GM19025 (cell line): ENCODE measurements around the gene PGAM2.

Experiments used
- ATAC-seq: cut with Tn5 transposase; IDR thresholded peaks from one replicate; pipeline ENCODE4 v1.9.1; 2021; ENCODE audit warnings: mild to moderate bottlenecking, low read depth, moderate library complexity; ENCODE audit not compliant: unreplicated experiment

Gene PGAM2

DNA sequence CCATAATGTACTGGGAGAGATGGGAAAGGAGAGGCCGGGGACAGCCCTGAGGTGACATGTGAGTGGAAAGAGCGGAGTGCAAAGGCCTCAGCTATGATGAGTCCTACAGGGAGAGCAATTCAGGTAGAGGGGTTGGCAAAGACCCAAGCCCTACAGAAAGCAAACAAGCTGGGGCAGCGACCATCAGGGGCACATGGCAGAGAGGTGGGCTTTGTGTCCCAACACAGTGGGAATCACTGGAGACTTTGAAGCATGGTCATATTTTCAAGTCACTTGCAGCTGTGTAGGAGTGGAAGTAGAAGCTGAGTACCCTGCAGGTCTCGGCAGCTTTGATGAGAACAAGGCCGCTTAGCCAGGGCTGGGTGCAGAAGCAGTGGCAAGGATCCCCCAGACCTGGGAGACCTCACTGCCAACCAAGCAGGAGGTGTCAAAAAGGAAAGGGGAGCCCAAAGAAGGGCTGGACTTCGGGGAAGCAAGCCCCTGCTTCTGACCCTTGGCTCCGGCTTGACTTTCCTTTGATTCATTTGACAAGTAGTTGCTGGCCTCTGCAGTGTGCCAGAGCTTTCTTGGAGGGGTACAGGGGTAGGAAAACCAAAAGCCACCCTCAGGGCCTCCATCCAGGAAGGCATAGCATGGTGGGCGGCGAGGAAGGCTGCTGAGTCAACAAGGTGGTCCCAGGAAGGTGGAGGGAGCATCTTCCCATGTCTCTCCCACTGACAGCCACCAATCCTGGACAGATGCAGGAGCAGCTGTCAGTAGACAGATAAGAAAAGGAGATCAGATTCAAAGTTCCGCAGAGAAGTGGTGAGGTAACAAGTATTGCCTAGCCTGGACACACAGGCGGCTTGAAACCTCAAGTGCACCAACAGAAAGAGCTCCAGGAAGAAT lies 1.9 kb upstream of the PGAM2 start:
- ATAC-seq, result no peak

DNA sequence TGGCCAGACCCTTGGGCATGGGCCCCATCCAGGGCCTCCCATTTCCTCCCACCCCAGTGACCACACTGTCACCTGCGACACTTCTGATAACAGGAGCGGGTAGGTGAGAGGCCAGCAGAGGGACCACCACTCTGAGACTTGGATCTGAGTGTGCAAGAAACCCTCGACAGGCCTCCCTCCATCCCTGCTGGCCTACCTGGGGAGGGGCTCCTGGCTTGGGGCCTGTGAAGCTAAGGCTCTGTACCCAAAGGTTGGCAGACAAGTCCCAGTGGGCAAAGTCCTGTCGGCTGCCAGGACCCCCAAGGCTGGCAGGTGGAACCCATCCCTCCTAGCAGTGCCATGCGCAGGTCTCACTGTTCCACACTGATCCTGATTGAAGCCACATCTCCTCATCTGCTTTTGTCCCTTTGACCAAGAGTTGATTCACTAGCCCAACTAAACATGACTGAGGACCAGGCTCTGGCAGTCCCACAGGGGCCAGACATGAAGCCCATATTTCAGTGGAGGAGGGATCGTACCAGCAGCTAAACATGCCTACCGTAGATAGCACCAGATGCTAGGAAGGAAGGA lies 1.2 kb upstream of the PGAM2 start:
- no peak for ATAC-seq

DNA sequence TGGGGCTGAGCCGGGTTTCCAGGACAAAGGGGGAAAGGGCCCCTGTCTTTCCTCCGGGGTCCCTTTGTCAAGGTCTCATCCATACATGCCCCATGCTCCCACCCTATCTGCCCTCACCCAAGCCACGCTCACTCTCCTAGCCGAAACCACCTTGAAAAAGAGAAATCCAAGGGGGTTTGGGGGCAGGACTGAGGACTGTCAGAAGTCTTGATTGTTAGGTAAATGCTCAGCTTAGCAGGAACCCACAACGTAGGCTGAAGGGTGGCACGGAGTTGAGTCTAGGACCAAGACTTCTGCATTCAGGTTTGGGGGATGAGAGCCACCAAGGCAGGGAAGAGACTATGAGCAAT lies 719 bp upstream of the PGAM2 start:
- ATAC-seq, result no peak

DNA sequence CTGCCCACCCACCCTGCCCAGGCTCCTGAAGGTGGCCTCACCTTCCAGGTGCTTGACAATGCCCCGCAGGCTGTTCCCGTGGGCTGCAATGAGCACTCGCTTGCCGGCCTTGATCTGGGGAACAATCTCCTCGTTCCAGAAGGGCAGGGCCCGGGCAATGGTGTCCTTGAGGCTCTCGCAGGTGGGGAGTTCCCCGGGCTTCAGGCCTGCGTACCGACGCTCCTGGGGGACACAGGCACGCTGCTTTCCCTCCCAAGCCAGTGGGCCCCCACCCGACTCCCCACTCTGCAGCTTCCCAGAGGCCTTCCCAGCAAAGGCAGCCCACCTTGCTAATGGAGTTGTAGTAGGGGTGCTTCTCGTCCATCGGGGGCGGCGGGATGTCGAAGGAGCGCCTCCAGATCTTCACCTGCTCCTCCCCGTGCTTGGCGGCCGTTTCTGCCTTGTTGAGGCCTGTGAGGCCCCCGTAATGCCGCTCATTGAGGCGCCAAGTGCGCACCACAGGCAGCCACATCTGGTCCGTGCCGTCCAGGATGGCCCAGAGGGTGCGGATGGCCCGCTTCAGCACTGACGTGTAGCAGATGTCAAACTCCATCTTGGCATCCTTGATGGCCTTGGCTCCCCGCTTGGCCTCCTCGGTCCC lies 456 bp downstream of the PGAM2 start:
- no peak for ATAC-seq

DNA sequence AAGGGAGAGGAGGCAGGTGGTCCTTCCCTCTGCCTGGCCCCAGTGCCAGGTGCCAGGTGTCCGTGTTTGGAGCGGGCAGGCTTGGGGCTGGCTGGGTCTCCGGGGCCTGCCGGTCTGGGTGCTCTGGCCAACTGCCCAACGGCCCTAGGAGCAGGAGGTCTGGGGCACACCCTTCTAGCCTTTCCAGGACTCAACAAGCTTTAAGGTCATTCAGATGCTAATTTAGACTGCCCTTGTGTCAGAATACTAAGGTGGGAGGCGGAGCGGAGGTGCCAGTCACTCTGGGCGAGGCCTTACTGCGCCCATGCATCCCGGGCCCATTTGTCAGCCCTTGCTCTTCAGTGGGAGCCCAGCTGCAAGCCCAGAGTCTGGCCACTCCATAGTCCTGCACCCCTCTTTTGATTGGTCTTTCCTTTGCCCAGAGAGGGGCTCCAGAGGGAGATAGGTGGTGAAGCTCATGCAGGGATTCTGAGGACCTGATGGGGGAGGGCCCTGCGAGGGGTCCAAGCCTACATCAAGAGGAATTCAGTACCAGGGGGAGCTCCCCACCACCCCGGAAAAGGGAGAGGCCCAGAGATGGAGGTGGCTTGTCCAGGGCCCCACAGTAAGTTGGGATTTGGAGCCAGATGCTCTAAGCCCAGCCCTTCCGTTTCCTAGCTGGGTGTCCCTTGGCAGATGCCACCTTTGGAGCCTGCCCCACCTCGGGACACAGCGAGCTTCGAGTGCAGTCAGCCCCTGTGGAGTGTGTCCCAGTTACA lies 1.3 kb downstream of the PGAM2 start:
- ATAC-seq, result no peak

DNA sequence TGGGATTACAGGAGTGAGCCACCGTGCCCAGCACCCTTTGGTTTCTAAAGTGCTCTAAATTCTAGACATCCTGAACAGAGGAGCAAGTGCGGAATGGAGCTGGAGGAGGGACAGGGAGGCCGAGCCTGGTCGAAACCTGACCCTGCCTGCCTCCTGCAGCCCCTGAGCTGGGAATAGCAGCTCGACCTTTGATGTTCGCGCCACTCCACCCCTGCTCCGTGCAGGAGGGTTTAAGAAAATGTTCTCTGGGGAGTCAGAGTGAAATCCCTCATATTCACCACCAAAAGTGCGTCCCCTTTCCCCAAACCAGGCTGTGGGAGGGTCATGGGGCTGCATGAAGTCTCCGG lies 1.8 kb downstream of the PGAM2 start:
- ATAC-seq, result no peak

DNA sequence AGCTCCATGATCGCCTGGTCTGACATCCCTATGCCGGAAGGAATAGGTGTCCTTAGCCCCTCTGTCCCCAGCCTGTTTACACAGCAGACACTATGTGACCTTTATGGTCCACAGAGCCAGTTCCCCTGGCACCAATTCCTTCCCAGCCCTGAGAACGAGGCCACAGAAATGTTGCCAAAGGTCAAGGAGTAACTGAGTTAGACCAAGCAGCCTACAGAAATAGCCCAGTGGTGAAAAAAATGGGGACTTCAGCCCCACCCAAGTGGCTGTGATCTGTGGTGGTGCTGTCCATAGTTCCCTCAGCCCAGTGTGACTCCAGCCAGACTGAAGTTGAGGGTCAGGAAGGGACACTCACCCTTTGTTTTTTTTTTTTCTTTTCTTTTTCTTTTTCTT lies 2.5 kb downstream of the PGAM2 start:
- no peak for ATAC-seq

DNA sequence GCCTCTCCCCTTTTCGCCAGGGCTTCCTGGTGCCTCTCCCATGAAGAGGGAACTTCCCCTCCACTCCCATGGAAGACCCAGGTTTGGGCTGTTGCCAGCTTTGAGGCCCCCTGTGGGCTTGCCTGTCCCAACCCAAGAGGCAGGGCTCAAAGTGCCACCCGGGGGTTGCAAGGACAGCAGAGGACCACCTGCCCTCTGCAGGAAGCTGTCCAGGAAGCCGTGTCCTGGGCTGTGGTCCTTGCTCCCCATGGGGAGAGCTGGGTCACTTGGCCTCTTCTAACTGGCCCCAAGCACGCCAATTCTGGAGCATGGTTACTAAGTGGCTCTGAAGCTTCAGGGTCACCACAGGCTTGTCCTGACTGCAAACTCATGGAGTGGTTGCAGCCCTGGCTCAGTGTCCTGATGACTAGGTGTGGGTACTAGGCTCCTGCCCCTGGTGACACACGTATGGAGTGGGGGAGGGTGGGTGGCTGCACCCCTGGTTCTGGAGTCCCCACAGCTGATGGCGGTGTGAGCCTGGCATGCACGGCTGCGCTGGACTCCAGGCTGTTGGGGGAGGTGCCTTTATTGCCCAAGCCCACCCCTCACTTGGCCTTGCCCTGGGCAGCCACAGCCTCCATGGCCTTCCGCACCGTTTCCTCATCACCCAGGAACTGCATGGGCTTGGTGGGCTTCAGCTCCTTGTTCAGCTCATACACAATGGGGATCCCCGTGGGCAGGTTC lies 3.0 kb downstream of the PGAM2 start:
- ATAC-seq, result no peak

DNA sequence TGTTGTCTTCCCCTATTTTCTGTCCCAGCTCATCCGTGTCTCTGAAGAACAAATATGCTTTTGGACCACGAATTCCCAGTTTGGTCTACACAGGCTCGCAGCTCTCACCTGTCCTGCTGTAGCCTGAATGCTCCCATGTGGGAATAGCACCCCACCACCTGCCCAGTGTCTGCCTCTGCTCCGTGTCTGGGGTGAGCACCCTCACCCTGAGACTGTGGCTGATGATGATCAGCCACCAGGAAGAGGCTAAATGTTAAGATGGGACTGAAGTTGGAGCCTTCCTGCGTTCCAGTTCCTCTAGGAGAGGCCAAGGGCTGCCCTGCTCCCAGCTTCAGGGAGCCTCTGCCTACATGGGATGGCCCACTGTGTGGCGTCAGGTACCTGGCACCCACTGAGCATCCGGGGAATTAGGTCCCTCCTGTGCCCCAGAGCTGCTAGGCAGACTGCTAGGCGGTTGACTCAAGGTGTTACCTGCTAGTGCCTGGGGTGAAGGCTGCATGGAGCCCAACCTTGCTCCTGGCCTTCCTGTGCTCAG lies 3.7 kb downstream of the PGAM2 start:
- no peak for ATAC-seq

DNA sequence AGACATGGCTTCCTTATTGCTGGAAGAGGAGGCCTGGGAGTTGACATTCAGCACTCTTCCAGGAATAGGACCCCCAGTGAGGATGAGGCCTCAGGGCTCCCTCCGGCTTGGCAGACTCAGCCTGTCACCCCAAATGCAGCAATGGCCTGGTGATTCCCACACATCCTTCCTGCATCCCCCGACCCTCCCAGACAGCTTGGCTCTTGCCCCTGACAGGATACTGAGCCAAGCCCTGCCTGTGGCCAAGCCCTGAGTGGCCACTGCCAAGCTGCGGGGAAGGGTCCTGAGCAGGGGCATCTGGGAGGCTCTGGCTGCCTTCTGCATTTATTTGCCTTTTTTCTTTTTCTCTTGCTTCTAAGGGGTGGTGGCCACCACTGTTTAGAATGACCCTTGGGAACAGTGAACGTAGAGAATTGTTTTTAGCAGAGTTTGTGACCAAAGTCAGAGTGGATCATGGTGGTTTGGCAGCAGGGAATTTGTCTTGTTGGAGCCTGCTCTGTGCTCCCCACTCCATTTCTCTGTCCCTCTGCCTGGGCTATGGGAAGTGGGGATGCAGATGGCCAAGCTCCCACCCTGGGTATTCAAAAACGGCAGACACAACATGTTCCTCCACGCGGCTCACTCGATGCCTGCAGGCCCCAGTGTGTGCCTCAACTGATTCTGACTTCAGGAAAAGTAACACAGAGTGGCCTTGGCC lies 4.3 kb downstream of the PGAM2 start:
- ATAC-seq, result no peak

DNA sequence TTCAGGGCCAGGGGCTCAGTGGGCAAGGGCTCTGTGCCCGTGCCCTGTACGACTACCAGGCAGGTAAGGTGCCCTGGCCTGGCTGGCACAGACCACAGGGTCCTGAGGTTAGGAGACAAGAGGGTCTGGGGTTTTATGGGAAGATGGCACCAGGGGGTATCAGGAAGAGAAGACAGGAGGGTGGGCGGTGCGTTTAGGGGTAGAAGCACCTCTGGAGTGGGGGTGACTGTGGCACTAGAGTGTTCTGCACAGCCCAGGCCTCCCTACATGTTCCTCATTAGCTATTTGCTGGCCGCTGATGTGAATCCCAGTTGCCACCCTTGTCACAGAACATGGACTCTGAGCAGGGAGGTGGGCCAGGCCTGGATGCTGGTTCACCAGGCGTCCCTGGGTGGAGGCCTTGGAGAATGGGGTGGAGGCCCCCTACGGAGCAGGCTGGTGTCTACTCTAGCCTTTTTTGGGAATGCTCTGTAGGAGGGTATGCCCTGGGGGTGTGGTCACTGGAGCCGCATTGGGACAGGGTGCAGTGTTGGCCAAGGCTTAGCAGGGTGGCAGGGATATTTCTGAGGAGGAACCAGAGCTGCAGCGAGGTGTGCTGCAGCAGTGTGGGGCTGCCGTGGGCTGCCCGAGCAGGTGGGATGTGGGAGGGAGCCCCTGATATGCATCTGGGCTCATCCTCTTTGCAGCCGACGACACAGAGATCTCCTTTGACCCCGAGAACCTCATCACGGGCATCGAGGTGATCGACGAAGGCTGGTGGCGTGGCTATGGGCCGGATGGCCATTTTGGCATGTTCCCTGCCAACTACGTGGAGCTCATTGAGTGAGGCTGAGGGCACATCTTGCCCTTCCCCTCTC lies 5.0 kb downstream of the PGAM2 start:
- ATAC-seq, result no peak

DNA sequence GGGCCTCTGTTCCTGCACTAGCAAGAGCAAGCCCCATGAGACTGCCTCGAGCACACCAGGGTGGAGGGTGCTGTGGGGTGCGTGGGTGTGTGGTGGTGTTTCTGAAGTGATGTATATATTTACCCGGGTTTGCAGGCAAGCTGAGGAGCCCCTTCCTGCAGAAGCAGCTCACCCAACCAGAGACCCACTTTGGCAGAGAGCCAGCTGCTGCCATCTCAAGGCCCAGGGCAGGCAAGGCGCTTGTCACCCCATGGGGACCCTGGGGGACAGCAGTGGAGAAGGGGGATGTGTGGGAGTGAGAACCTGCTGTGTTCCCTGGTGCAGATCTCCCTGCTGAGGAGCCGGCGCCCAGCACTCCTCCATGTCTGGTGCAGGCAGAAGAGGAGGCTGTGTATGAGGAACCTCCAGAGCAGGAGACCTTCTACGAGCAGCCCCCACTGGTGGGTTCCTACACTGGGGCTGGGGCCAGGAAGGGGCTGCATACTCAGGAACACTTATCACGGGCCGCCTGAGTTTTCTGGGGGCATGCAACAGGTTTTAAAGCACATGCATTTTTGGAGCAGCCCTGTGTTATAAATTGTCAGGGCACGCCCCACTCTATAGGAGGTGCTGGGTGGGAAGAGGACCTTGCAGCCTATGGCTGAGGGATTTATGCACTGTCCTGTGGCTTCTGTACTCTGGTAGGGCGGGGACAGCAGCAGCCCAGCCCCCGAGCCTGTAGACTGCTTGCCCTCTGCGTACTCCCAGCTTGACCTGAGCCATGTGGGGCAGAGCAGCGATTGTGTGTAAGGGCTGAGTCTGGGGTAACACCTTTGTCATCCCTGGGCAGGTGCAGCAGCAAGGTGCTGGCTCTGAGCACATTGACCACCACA lies 5.9 kb downstream of the PGAM2 start:
- no peak for ATAC-seq

DNA sequence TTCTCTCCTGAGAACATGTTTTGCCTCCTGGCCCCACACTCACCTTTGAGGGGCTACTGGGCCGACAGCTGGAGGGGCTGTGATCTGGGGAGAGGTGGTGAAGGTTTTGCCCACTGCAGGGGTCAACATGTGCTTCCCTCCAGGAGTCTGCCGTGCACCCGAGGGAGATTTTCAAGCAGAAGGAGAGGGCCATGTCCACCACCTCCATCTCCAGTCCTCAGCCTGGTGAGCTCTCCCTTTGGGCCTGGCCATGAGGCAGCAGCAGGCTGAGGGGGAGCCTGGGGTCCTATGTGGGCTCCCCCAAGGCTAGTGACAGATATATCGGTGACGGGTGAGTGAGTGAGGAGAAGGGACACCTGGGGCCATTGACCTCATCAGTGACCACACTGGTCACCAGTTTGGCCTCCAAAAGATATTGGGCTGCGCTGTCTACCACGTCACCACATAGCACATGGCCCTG lies 6.6 kb downstream of the PGAM2 start:
- no peak for ATAC-seq

DNA sequence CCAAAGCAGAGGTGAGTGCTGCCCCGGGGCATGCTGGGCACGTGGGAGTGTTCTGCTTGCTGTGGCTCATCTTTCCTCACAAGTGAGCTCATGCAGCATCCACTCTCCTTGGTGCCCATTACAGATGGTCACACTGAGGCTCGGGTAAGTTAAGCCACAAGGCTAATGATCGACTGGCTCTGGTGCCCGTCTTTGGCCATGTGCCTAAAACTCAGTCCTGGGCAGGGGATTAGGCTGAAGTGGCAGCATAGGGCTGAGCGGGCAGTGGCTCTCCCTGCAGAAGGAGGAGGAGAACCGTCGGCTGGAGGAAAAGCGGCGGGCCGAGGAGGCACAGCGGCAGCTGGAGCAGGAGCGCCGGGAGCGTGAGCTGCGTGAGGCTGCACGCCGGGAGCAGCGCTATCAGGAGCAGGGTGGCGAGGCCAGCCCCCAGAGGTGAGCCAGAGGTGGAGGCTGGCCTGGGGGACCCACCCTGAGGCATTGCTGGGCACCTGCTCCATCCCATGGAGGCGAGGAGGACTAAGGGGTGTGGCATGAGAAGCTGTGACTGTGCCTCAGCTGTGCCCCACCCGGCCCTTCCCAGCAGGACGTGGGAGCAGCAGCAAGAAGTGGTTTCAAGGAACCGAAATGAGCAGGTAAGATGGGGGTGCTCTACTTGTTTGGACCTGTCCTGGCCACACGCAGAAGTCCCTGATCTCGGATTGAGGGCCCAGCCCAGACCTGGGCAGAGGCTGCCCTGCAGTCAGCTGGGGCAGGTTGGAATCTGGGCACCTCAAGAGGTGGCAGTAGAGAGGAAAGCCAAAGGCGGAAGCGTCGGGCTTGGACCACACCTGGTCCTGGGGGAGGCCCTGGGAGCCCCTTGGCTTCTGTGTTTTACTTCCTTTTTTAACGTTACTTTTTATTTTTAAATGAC lies 7.3 kb downstream of the PGAM2 start:
- ATAC-seq, result no peak

DNA sequence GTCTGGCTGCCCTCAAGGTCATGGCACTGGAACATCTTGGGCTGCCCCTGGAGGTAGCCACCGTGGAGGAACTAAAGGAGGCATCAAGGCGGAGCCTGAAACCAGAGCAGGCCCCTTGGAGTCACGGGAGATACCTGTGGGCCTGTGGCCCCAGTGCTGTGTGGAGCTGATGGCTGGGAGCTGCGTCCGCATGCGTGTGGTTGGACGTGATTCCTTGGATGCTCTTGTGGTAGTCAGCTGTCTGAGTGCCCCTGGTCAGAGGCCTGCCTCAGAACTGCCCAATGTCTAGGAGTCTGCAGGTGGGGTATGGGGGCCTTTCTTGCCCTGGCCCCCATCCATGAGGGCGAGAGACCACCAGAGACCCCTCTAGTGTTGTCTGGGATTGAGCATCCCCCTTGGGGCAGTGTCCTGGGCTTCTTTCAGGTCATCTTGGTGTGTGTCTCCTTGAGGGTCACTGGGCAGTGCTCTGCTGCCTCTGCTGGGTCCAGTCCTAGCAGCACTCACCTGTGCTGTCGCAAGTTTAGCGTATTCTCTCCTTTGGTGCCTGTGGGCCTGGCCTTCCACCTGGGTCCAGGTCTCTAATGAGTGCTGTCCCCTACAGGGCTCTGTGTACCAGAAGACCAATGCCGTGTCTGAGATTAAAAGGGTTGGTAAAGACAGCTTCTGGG lies 8.1 kb downstream of the PGAM2 start:
- ATAC-seq, result no peak

DNA sequence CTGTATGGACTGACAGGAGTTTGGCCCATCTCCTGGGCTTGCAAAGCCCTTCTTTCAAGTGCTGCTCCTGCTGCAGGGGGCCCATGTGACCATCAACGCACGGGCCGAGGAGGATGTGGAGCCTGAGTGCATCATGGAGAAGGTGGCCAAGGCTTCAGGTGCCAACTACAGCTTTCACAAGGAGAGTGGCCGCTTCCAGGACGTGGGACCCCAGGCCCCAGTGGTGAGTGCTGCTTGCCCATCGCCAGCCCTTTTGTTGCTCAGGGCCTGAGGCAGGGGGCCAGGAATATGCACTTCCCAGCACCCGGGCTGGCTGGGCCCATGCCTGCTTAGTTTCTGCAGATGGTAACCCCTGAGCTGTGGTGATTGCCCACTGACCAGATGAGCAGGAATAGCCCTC lies 8.7 kb downstream of the PGAM2 start:
- ATAC-seq, result no peak
